K562 (cell line): ENCODE data around the gene OR6S1. TPM values are rescaled to one million over a fixed set of nuclear protein-coding genes. Genes with fewer than 3 reads are reported as not detected.

Source experiments
- ARNT ChIP-seq, 2 experiments: fragments of 450-650 bp; IDR thresholded peaks; 2 replicates each; pipeline ENCODE4 v1.6.1; 2016; ENCODE audit warnings: mild to moderate bottlenecking in 1 of 2
- HLTF ChIP-seq: fragments of 450-650 bp; IDR thresholded peaks from 2 replicates; pipeline ENCODE4 v1.6.1; 2016
- MTA3 ChIP-seq: fragments of 450-650 bp; formaldehyde crosslinking; IDR thresholded peaks from 2 replicates; pipeline ENCODE4 v1.6.1; 2017; ENCODE audit warnings: mild to moderate bottlenecking, borderline replicate concordance
- MXI1 ChIP-seq: IDR thresholded peaks from 2 replicates; pipeline ENCODE4 v1.6.1; 2011; ENCODE audit warnings: low read depth, mild to moderate bottlenecking, improper control_type of control experiment, low read length
- NR1H2 ChIP-seq: sonication (generic); formaldehyde crosslinking; IDR thresholded peaks from 2 replicates; pipeline ENCODE4 v1.4.0; 2020; ENCODE audit warnings: mild to moderate bottlenecking, missing genetic modification reagents
- SAP30 ChIP-seq: fragments of 200-600 bp; sonication (generic); IDR thresholded peaks from 2 replicates; pipeline ENCODE4 v1.6.1; 2012; ENCODE audit warnings: borderline replicate concordance, low read depth, mild to moderate bottlenecking, moderate library complexity, low read length, control low read depth, inconsistent platforms; ENCODE audit not compliant: insufficient read depth, poor library complexity, severe bottlenecking
- SP2 ChIP-seq: IDR thresholded peaks from 2 replicates; pipeline ENCODE4 v1.6.1; 2011; ENCODE audit warnings: mild to moderate bottlenecking, low read depth, low read length, moderate library complexity; ENCODE audit not compliant: poor library complexity, severe bottlenecking; ENCODE audit errors: extremely low read depth
- TCF3 ChIP-seq: sonication (generic); formaldehyde crosslinking; IDR thresholded peaks from 2 replicates; pipeline ENCODE4 v1.4.0; 2020; ENCODE audit warnings: mild to moderate bottlenecking, missing genetic modification reagents
- ZBTB1 ChIP-seq: sonication (generic); formaldehyde crosslinking; IDR thresholded peaks from 2 replicates; pipeline ENCODE4 v1.8.1; 2023; ENCODE audit warnings: missing genetic modification reagents, low read depth, mild to moderate bottlenecking, borderline replicate concordance
- ZNF143 ChIP-seq: sonication (generic); formaldehyde crosslinking; IDR thresholded peaks from 2 replicates; pipeline ENCODE4 v1.9.0; 2022; ENCODE audit warnings: mild to moderate bottlenecking, missing genetic modification reagents
- ZNF174 ChIP-seq: fragments of 250-450 bp; sonication (Bioruptor Pico); IDR thresholded peaks from 2 replicates; pipeline ENCODE4 v1.4.0; 2020; ENCODE audit warnings: mild to moderate bottlenecking
- ZNF324 ChIP-seq: fragments of 250-450 bp; sonication (Bioruptor Pico); IDR thresholded peaks from 2 replicates; pipeline ENCODE4 v1.4.0; 2020; ENCODE audit warnings: mild to moderate bottlenecking
- ZNF644 ChIP-seq: fragments of 200-800 bp; sonication (Bioruptor generic); IDR thresholded peaks from 2 replicates; pipeline ENCODE4 v1.6.1; 2016; ENCODE audit warnings: low read depth, missing genetic modification characterization, missing compliant biosample characterization
- polyA plus RNA-seq, 8 experiments: library from polyadenylated mRNA; depleted of rRNA in 4 of 8; stranded (reverse) in 5 of 8; unstranded in 3 of 8; fragments of >200 nt; fragmentation: Nextera tagmentation in 2 of 8; fragmentation: Illumina TruSeq in 1 of 8; extraction: Ambion mirVana in 2 of 8; extraction: Trizol in 1 of 8; gene quantifications; 2 replicates each; pipeline versions ENCODE4 v1.2.1 to v1.2.3, GENCODE V29; 2011 to 2014; ENCODE audit warnings: inconsistent platforms in 1 of 8, missing spikeins in 1 of 8
- total RNA-seq, 7 experiments: library from RNA; depleted of rRNA in 6 of 7; stranded (reverse); fragments of >200 nt in 6 of 7; fragmentation: Illumina TruSeq in 2 of 7; extraction: Trizol in 2 of 7; gene quantifications; 2 replicates each; pipeline versions ENCODE4 v1.2.1 to v1.2.3, GENCODE V29; 2011 to 2021; ENCODE audit warnings: low replicate concordance in 1 of 7
- TF ChIP-seq, protein P1 (sequence below), 2 experiments: fragments of 450-650 bp; IDR thresholded peaks; 2 replicates each; pipeline ENCODE4 v1.6.1; 2016
- TF ChIP-seq, protein P2 (sequence below): fragments of 250-450 bp; sonication (Bioruptor Pico); IDR thresholded peaks from 2 replicates; pipeline ENCODE4 v1.5.0; 2020; ENCODE audit warnings: mild to moderate bottlenecking
- TF ChIP-seq, protein P3 (sequence below): IDR thresholded peaks from 2 replicates; pipeline ENCODE4 v1.6.1; 2011; ENCODE audit warnings: borderline replicate concordance, low read depth, mild to moderate bottlenecking, moderate library complexity, low read length; ENCODE audit not compliant: insufficient read depth, poor library complexity, severe bottlenecking
- TF ChIP-seq, protein P4 (sequence below): IDR thresholded peaks from 2 replicates; pipeline ENCODE4 v1.6.1; 2014; ENCODE audit warnings: antibody characterized with exemption
- TF ChIP-seq, protein P5 (sequence below): sonication (generic); formaldehyde crosslinking; IDR thresholded peaks from 2 replicates; pipeline ENCODE4 v1.8.0; 2022; ENCODE audit warnings: missing genetic modification reagents, mild to moderate bottlenecking, borderline replicate concordance

OR6S1 gene
- total and polyA plus RNA-seq, 9 of the 15 experiments (the other 6 are each of a cell fraction or from before 2014, with no cell fraction given) = not detected

DNA sequence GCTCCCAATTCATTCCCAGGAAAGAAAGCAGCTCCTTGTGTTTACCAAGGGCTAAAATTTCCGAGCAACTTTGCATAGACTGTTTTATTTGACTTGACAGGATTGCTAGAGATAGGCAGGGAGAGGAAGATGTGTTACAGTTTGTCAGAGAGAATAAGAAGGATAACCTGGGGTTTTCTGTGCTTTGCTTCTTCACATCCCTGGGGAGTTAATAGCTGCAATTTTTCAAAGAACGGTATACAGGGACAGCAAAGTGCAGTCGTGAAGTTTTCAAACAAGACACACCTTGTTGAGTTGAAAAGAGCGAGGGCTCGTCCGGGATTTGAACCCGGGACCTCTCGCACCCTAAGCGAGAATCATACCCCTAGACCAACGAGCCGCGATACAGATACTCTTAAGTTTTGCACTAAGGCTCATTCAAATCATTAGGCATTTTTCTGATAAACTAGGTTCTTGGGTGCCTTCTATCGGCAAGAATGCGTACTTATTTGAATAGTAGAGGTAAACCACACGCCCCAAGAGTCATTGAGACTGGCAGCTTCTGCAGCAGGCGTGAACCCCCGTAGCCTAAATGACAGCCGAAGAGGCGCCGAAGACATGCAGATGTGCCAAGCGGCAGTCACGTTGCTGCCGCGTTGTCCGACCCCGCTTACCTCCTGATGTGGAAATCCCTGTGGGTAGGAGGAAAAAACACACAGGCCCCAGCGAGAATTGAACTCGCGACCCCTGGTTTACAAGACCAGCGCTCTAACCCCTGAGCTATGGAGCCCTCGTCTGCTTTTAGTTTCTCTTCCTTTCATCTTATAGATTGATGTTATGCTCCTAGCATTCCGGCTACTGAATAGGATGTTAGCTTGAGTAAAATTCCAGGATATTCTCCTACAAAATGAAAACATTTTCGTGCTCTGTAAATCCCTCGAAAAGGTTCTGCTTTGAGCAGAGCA is 28.1 kb downstream of the OR6S1 start (continued):
- TF ChIP-seq ARNT (IDR thresholded peaks at IDR 0.05) (peak; percentile 30 to 38; a peak in 1 of 4 replicates), SP2 (no peak), MTA3 (0 out of 2 replicates have a peak, but pooled peaks have one; percentile 70), ZNF174 (no peak), ZNF644 (tag) (no peak), TCF3 (no peak), ZBTB1 (no peak), ZNF324 (no peak), HLTF (no peak; the same call in 1 of the 2 replicates), NR1H2 (CRISPR knock-in tag) (no peak), MXI1 (peak; percentile 80), ZNF143 (CRISPR knock-in tag) (no peak), SAP30 (no peak)
- TF ChIP-seq, protein P1, sequence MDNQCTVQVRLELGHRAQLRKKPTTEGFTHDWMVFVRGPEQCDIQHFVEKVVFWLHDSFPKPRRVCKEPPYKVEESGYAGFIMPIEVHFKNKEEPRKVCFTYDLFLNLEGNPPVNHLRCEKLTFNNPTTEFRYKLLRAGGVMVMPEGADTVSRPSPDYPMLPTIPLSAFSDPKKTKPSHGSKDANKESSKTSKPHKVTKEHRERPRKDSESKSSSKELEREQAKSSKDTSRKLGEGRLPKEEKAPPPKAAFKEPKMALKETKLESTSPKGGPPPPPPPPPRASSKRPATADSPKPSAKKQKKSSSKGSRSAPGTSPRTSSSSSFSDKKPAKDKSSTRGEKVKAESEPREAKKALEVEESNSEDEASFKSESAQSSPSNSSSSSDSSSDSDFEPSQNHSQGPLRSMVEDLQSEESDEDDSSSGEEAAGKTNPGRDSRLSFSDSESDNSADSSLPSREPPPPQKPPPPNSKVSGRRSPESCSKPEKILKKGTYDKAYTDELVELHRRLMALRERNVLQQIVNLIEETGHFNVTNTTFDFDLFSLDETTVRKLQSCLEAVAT (IDR thresholded peaks at IDR 0.05) = peak in 1 of 2 experiments; percentile 77; a peak in 2 of 4 replicates
- TF ChIP-seq, protein P2, sequence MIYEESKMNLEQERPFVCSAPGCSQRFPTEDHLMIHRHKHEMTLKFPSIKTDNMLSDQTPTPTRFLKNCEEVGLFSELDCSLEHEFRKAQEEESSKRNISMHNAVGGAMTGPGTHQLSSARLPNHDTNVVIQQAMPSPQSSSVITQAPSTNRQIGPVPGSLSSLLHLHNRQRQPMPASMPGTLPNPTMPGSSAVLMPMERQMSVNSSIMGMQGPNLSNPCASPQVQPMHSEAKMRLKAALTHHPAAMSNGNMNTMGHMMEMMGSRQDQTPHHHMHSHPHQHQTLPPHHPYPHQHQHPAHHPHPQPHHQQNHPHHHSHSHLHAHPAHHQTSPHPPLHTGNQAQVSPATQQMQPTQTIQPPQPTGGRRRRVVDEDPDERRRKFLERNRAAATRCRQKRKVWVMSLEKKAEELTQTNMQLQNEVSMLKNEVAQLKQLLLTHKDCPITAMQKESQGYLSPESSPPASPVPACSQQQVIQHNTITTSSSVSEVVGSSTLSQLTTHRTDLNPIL = no peak
- TF ChIP-seq, protein P3, sequence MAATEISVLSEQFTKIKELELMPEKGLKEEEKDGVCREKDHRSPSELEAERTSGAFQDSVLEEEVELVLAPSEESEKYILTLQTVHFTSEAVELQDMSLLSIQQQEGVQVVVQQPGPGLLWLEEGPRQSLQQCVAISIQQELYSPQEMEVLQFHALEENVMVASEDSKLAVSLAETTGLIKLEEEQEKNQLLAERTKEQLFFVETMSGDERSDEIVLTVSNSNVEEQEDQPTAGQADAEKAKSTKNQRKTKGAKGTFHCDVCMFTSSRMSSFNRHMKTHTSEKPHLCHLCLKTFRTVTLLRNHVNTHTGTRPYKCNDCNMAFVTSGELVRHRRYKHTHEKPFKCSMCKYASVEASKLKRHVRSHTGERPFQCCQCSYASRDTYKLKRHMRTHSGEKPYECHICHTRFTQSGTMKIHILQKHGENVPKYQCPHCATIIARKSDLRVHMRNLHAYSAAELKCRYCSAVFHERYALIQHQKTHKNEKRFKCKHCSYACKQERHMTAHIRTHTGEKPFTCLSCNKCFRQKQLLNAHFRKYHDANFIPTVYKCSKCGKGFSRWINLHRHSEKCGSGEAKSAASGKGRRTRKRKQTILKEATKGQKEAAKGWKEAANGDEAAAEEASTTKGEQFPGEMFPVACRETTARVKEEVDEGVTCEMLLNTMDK = no peak
- TF ChIP-seq, protein P4, sequence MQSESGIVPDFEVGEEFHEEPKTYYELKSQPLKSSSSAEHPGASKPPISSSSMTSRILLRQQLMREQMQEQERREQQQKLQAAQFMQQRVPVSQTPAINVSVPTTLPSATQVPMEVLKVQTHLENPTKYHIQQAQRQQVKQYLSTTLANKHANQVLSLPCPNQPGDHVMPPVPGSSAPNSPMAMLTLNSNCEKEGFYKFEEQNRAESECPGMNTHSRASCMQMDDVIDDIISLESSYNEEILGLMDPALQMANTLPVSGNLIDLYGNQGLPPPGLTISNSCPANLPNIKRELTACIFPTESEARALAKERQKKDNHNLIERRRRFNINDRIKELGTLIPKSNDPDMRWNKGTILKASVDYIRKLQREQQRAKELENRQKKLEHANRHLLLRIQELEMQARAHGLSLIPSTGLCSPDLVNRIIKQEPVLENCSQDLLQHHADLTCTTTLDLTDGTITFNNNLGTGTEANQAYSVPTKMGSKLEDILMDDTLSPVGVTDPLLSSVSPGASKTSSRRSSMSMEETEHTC = 0 out of 2 replicates have a peak, but pooled peaks have one; percentile 23
- TF ChIP-seq, protein P5, sequence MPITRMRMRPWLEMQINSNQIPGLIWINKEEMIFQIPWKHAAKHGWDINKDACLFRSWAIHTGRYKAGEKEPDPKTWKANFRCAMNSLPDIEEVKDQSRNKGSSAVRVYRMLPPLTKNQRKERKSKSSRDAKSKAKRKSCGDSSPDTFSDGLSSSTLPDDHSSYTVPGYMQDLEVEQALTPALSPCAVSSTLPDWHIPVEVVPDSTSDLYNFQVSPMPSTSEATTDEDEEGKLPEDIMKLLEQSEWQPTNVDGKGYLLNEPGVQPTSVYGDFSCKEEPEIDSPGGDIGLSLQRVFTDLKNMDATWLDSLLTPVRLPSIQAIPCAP = no peak
